ENCODE measurements around the gene GMIP. TPM values are rescaled to one million over a fixed set of nuclear protein-coding genes. Genes with fewer than 3 reads are reported as not detected.

GMIP gene
- total RNA-seq, 2 experiments from 2014 or later = 30.1 to 48.7 TPM

DNA sequence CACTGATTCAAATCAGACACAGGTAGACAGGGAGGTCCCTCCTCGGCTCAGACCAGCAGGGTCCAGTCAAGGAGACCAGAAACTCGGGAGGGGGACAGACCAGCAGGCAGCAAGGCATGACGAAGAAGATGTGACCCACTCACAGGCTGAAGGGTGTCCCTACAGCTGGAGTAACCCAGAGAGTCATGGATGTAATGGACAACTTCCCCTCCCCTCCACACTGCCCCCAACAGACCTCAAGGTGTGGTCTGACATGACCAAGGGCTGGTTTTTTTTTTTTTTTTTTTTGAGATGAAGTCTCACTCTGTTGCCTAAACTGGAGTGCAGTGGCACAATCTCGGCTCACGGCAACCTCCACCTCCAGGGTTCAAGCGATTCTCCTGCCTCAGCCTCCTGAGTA is 59.1 kb downstream of the GMIP start:
- CTCF ChIA-PET (ENCODE audit: unreplicated experiment) = no interaction called here
- H3K4me2 ChIP-seq (ENCODE audit: low read length) = no peak overlapping the region
- no peaks in the 10 kb centered on the region for H3K79me2 ChIP-seq (ENCODE audit: insufficient read depth, low read depth, low read length)
- TF ChIP-seq, protein P1, sequence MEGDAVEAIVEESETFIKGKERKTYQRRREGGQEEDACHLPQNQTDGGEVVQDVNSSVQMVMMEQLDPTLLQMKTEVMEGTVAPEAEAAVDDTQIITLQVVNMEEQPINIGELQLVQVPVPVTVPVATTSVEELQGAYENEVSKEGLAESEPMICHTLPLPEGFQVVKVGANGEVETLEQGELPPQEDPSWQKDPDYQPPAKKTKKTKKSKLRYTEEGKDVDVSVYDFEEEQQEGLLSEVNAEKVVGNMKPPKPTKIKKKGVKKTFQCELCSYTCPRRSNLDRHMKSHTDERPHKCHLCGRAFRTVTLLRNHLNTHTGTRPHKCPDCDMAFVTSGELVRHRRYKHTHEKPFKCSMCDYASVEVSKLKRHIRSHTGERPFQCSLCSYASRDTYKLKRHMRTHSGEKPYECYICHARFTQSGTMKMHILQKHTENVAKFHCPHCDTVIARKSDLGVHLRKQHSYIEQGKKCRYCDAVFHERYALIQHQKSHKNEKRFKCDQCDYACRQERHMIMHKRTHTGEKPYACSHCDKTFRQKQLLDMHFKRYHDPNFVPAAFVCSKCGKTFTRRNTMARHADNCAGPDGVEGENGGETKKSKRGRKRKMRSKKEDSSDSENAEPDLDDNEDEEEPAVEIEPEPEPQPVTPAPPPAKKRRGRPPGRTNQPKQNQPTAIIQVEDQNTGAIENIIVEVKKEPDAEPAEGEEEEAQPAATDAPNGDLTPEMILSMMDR (conservative IDR thresholded peaks at IDR 0.05; ENCODE audit: low read length) = no peak
- TF ChIP-seq EZH2phosphoT487 (IDR thresholded peaks at IDR 0.05; ENCODE audit: borderline replicate concordance, low read depth, low read length) = no peak
- no peaks in the 10 kb centered on the region for H3K4me1 ChIP-seq (ENCODE audit: insufficient read depth, low read length, poor library complexity, severe bottlenecking)
- no TSS peak for BruUV-seq (replicated peaks)
- intact Hi-C loops (cut with micrococcal nuclease; ENCODE audit: unreplicated experiment) = no loop called here
- no peaks in the 10 kb centered on the region for H4K20me1 ChIP-seq (ENCODE audit: insufficient read depth, low read length)
- no peak overlapping the region for H3K4me3 ChIP-seq (ENCODE audit: low read depth, low read length, poor library complexity, severe bottlenecking)
- no peak overlapping the region for H3K27ac ChIP-seq (ENCODE audit: low read depth, low read length, poor library complexity, severe bottlenecking)
- no peak for DNase-seq (ENCODE audit: low spot score)
- no peaks in the 10 kb centered on the region for H3K9me2 ChIP-seq (ENCODE audit: insufficient read depth, low read length)
- H2AFZ ChIP-seq (ENCODE audit: low read length) = no peak overlapping the region
- no peaks in the 10 kb centered on the region for H3K9me3 ChIP-seq (ENCODE audit: low read length)
- no peaks in the 10 kb centered on the region for H3K36me3 ChIP-seq (ENCODE audit: insufficient read depth, low read length)
- POLR2A ChIA-PET = no interaction called here

DNA sequence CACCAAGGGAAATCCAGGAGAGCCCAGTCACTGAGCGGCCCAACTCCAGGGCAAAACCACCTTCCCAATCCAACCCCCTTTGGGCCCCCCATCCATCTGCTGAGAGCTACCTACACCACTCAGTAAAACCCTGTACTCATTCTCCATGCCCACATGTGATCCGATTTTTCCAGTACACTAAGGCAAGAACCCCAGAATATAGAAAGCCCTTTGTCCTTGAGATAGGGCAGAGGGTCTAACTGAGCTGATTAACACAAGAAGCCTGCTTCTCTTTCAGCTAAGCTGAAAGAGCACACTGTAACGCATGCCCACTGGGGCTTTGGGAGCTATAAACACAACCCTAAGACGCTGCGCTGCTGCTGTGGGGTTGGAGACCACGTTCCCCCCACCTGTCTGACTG is 61.0 kb downstream of the GMIP start:
- no TSS peak for BruUV-seq (replicated peaks)
- no peak for TF ChIP-seq EZH2phosphoT487 (IDR thresholded peaks at IDR 0.05; ENCODE audit: borderline replicate concordance, low read depth, low read length)
- TF ChIP-seq, protein P1 (conservative IDR thresholded peaks at IDR 0.05; ENCODE audit: low read length) = no peak
- no peaks in the 10 kb centered on the region for H3K9me2 ChIP-seq (ENCODE audit: insufficient read depth, low read length)
- DNase-seq (ENCODE audit: low spot score) = no peak
- H4K20me1 ChIP-seq (ENCODE audit: insufficient read depth, low read length) = no peaks in the 10 kb centered on the region
- CTCF ChIA-PET (ENCODE audit: unreplicated experiment) = interaction anchor here (1.5 kb wide), 1 partner anchor 29 kb away, joined by 3 read pairs; no protein-coding TSS in a partner anchor
- H3K4me1 ChIP-seq (ENCODE audit: insufficient read depth, low read length, poor library complexity, severe bottlenecking) = no peaks in the 10 kb centered on the region
- H3K79me2 ChIP-seq (ENCODE audit: insufficient read depth, low read depth, low read length) = no peaks in the 10 kb centered on the region
- no peak overlapping the region for H3K27ac ChIP-seq (ENCODE audit: low read depth, low read length, poor library complexity, severe bottlenecking)
- no peaks in the 10 kb centered on the region for H3K36me3 ChIP-seq (ENCODE audit: insufficient read depth, low read length)
- no peak overlapping the region for H2AFZ ChIP-seq (ENCODE audit: low read length)
- H3K4me3 ChIP-seq (ENCODE audit: low read depth, low read length, poor library complexity, severe bottlenecking) = no peak overlapping the region
- intact Hi-C loops (cut with micrococcal nuclease; ENCODE audit: unreplicated experiment) = no loop called here
- POLR2A ChIA-PET = interaction anchor here (0.6 kb wide), 1 partner anchor 277 kb away, joined by 4 read pairs; no protein-coding TSS in a partner anchor
- H3K4me2 ChIP-seq (ENCODE audit: low read length) = no peak overlapping the region
- H3K9me3 ChIP-seq (ENCODE audit: low read length) = no peaks in the 10 kb centered on the region

DNA sequence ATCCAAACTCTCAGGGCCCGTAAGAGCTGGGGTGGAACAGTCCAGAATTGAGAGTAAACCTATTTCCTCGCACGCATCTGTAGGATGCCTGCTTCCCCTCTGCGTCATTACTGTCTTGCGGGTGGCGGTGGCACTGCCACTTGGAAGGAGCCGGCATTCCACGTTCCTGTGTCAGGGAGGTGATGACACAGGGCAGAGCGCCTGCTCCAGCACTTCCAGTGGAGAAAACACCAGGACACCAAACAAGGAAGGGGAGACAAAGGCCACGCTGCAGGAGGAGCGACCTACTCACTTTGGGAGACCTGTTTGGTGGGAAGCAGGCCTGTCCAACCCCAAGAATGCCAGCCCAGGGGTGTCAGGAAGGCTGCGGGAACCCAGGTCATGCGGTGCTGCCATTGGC is 62.1 kb downstream of the GMIP start:
- Histone ChIP-seq H2AFZ (ENCODE audit: low read length) (no peak overlapping the region), H3K9me2 (ENCODE audit: insufficient read depth, low read length) (no peaks in the 10 kb centered on the region), H3K4me2 (ENCODE audit: low read length) (no peak overlapping the region), H4K20me1 (ENCODE audit: insufficient read depth, low read length) (no peaks in the 10 kb centered on the region), H3K9me3 (ENCODE audit: low read length) (no peaks in the 10 kb centered on the region), H3K36me3 (ENCODE audit: insufficient read depth, low read length) (no peaks in the 10 kb centered on the region), H3K4me3 (ENCODE audit: low read depth, low read length, poor library complexity, severe bottlenecking) (no peak overlapping the region), H3K79me2 (ENCODE audit: insufficient read depth, low read depth, low read length) (no peaks in the 10 kb centered on the region), H3K4me1 (ENCODE audit: insufficient read depth, low read length, poor library complexity, severe bottlenecking) (no peaks in the 10 kb centered on the region), H3K27ac (ENCODE audit: low read depth, low read length, poor library complexity, severe bottlenecking) (no peak overlapping the region)
- TF ChIP-seq EZH2phosphoT487 (IDR thresholded peaks at IDR 0.05; ENCODE audit: borderline replicate concordance, low read depth, low read length) = no peak
- TF ChIP-seq, protein P1 (conservative IDR thresholded peaks at IDR 0.05; ENCODE audit: low read length) = no peak
- BruUV-seq (replicated peaks) = no TSS peak
- ChIA-PET POLR2A (no interaction called here), CTCF (ENCODE audit: unreplicated experiment) (no interaction called here)
- intact Hi-C loops (cut with micrococcal nuclease; ENCODE audit: unreplicated experiment) = no loop called here
- DNase-seq (ENCODE audit: low spot score) = no peak

Data from OCI-LY7 (cell line).